Activated effector memory CD4-positive, alpha-beta T cell treated with Interleukin-2 at 50 U/mL for 16 hours (primary cell): ENCODE results near the gene RNF126.

Experiments
- DNase-seq: peaks from one replicate; pipeline ENCODE4 v3.0.0-alpha.2; 2020

Gene RNF126

DNA sequence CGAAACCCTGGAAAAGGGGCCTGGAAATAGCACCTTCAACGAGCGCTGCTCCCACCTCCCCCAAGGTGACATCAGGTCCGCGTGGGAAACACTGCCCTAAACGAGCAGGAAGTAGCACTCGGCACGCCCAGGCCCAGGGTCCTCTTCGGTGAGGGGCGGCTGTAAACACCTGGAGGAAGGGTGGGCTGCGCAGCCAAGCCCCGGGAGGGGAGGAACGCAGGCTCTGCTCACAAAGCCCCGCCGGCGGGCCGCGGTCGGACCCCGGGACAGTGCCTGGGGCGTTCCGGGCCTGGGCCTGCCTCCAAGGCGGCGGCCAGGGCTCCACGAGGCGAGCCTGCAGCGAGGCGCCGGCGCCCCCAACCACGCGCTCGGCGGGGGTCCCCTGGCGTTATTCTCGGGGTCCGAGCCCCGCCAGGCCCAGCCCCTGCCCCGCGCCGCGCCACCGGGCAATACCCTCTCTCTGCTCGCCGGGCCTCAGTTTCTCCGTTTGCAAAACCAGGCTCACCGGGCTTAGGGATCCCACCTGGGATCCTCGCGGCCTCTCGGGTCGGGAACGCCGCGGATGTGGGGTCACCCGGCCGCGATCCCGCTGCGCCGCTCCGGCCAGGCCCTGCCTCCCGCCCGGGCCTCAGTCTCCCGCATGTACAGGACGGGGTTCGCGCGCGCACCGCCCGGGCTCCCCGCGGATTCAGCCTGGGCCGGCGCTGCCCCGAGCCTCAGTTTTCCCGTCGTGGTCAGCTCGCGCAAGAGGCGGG lies 630 bp downstream of the RNF126 start:
- peak; percentile 68 for DNase-seq

DNA sequence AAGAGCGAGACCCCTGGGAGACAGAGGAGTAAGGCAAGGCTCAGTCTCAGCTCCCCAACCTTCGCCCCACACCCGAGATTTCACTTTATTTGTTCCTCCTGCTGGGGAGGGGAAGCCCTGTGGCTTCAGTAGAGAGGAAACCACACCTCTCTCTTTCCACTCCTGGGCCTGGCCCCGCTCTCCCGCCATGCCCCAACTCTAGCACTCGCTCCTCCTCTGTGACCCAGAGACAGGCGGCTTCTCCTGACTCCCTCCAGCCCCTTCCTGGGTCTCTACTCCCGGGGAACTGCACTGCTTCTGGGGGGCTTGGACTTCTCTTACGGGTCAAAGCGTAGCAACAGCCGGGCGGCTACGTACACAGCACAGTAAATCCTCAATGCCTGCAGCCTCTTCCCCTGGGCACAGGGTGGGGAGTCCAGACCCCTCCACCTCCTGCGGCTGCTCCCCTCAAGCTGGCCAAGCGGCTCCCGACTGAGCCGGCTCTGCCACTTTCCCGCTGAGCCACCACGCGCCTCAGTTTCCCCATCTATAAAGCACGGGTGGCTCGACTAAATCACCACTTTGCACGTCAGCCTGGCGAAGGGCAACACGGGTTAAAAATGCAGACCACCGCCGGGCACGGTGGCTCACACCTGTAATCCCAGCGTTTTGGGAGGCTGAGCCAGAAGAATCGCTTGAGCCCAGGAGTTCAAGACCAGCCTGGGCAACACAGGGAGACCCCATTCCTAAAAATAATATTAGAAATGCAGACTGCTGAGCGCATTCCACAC lies 1.4 kb downstream of the RNF126 start:
- DNase-seq = peak; percentile 64

DNA sequence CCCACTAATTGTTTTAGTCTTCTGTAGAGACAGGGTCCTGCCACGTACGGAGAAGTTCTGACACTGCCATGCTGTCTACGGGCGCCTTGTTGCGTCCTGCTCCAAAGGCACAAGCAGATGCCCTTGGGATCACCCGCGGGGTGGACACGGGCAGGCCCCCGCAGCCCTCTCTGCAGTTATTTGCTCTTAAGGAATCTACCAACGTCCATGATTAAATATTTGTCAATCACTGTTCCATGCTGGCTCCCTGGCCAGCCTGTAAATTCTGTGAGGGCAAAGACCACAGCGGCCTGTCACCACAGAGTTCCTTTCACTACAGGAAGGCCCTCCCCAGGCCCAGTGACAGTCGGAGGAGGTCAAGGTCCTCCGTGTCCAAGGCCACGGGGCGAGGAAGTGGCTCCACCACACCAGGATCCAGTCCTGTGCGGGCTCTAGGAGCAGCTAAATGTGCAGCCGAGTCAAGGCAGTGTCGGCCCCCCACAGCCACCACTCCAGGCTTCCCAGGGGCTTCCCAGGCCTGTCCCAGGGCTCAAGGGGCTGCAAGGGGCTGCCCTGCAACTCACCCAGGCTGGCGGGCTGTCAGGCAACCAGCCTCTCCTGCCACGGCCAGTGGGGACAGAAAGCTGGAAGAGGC lies 2.1 kb downstream of the RNF126 start:
- DNase-seq = no peak

DNA sequence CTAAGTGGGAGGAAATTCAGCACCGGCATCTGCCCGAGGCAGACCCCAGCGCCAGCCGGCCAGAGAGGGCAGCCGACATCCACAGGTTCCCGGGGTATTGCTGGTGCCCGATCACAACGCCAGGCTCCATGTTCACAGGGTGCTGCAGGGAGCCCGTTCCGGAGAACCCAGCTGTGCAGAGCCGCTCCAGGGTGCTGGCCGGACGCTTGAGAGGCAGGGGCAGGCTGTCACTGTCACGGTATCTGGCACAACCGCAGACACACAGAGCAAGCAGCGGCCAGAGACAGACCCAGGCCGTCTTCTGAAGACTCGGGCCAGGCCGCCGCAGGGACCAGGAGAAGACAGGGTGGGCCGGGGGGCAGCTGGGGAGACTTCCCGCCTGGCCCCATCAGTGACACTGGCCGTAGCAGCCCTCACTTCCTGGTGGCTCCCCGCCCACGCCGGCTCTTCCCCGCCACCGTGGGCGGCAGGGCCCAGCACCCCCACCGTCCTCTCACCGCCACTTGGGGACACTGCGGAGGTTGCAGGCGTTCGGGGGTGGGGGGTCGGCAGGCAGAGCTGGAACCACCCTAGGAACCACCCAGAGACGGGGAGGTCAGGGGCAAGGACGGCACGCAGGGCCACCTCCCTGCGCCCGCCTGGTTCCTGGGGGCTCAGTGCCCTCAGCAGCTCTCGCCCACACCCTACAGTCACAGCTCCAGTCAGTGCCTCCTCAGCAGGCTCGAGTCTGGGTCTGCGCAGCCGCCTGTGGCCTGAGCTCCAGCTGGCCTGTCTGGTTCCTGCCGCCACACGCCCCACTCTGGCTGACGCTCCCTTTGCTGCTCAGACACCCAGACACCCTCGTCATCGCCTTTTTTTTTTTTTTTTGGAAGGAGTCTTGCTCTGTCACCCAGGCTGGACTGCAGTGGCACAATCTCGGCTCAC lies 3.8 kb downstream of the RNF126 start:
- DNase-seq = peak; percentile 38

DNA sequence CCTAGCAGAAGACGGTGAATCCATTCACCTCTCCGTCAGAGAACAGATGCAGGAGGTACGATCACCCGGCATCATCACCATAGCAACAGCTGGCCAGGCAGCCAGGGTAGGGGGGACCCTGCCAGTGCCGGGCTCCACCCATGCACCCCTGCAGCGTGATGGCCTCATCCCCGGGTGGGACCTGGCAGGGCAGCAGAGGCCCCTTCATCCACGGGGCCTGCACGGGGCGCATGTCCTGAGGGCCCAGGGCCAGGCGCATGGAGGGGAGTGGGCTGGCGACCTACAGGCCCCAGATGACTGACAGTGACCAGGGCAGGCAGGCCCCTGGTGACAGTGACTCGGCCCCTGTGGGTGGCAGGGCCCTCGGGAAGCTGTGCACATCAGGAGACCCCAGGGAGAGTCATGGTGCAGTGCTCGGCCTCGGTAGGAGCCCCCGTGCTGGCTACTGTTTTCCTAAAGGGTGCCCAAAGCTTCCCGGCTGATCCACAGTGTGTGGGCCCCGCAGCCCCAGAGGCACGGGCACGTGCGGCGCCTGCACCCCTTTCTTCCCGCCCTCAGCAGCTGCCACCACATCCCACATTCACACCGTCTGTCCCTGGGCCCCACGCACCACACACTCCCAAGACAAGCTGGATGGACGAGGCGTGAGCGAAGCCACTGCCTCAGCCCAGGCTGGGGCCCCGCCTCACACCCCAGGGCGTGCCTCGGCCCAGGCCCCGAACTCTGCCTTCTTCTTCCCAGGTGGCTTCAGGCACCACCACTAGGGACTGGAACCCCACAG lies 4.8 kb downstream of the RNF126 start:
- DNase-seq = no peak

DNA sequence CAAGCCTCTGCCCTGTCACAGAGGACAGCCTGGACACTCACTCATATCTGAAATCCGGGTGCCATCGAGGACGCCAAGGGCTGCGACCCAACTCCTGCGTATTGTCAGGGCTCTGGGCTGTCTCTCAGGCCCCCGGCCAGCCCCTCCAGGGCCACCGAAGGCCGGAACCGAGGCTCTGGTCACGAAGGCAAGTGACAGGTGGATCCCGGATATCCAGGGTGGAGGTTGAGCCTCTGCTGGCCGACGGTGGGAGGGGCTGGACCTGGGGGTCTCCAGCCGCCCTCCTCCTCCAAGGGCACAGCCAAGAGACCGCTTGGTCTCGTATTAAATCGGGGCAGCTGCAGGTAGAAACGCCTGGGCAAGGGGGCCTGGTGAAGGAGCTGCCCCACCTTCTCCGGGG lies 5.4 kb downstream of the RNF126 start:
- no peak for DNase-seq

DNA sequence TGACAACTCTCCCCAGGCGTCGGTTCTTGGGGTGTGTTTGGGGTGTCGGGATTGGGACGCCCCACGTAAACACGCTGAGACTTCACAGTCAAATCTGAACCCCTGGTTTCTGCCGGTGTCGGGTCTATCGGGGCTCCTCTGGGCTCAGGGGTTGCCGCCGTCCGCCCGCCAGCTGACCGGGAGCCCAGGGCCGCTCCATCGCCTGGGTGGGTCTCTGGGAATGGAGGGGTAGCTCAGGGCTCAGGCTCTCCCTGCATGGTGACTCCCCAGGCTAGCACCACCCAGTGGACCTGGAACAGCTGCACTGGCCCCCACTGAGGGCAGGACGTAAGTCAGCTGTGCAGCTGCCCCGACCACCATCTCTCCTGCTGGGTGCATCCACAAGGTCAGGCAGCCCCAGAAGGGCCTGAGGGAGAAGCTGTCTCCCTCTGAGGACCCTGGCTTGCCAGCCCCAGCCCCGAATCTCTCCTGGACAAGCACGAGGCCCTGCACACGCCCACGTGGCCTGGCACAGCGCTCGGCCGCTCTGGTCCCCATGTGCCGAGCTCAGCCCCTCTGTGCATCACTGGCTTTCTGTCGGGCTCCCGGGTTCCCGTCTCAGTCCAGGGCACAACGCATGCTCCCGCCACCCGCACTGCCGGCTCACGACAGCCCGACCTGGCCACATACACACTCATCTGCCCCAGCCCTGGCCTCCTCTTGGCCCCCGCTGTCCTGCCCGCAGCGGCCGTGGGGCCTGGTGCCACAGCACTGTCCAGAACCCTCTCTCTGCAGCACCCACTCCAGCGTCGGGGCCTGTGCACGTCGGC lies 6.1 kb downstream of the RNF126 start:
- DNase-seq = no peak

DNA sequence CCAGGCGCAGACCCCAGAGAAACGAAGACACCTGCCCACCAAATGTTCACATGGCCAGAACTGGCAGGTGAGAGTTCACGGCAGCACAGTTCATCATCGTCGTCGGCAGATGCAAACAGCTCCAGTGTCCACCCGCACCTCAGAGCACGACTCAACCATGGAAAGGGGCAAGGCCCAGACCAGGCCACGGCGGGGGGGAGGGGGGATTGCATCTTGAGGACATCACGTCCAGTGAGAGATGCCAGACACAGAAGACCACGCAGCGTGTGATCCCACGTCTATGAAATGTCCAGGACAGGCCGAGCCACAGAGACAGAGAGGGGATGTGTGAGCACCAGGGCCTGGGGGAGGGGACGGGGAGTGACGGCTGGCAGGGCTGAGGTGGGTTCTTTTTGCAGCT lies 7.3 kb downstream of the RNF126 start:
- DNase-seq = no peak

DNA sequence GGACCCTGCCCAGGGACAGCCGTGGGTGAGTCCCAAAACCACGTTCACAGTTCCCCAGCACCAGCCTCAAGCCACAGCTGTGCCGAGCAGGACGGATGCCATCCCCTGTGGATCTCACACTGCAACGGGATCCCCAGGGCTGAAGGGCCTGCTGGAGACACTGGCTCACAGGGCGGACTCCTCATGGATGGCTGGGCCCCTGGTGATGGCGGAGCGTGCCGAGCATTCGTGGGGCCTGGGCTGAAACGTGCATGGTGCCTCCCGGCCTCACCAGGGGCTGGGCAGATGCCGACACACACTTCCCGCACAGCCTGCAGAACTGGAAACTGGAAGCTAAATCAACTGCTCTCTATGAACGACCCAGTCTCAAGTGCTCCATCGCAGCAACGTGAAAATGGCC lies 9.6 kb downstream of the RNF126 start:
- DNase-seq = no peak

DNA sequence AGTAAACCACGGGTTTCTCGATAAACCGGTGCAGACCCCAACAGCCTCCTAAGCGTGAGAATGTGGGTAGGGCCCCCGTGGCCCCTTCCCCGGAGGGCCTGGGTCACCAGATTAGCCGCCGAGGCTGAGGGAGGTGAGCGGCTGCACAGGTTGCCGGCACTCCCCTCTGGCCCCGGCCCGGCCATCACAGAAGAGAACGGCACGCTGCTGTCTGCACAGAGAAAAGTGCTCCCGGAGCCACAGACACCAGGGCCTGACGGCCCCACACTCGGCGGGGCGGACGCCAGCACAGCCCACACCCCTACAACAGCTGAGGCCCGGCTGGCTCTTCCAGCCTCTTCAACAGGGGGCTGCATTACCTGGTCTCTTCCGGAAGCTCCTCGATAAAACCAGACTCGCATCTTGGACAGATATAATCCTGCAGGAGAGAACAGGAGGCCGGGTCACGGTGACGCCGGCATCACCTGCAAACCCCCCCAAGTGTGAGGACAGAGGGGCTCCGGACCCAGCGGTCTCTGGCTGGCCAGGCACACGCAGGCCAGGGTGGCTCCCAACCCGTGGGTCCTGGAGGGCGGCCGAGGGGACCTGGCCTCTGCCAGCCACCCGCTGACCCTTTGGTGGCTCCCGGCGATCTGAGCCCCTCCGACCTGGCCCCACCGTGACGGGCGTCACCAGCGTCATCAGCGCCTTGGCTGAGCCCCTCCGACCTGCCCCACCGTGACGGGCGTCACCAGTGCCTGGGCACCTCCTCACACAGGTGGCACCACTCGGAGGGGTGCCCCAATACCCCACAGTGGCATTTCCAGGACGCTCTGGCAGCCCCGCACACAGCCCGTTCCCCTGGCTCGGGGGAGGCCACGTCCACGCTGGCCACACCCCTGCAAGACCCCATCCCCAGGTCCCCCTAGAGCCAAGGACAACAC lies 10.3 kb downstream of the RNF126 start:
- no peak for DNase-seq

DNA sequence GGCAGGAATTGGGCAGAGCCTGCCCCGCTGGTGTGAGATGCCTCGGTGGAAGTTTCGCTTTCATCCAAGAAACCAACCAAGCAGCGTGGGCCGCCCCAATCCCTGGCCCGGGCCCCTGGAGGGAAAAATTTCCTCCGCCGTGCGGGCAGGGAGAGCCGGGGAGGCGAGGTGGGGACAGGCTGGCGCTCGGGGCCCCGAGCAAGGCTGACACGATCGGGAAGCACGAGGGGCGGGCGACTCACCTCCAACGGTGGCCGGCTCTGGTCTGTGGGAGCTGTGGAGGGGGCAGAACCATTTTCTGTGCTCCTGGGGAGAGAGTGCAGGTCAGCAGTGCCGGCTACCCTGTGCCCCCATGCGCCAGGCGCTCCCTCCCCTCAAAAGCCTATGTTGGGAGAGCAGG lies 11.0 kb downstream of the RNF126 start:
- no peak for DNase-seq

DNA sequence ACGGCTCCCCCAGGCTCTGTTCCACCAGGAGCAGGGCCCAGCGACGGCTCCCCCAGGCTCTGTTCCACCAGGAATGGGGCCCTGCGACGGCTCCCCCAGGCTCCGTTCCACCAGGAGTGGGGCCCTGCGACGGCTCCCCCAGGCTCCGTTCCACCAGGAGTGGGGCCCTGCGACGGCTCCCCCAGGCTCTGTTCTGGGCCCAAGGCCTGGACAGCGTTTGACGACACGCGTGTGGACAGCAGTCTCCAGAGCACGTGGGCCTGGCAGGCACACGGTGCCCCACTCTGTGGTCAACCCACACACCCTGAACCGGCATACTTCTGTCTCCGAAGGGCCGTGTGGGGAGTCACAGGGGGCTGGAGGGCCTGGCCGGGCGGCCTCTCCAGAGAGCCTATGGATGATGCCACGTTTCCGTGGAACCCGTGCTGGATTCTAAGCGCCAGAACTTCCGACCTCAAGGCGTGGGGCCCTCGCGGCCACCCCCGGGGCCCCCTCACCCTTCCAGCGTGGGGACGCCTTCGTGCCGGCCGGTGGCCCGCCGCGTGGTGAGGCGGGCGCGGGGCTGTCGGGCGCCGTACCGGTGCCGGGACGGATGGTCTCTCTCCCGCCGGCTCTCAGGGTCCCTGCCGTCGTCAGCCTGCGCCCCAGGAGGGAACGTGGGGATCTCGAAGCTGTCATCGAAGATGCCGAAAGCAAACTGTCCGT lies 11.7 kb downstream of the RNF126 start:
- no peak for DNase-seq

DNA sequence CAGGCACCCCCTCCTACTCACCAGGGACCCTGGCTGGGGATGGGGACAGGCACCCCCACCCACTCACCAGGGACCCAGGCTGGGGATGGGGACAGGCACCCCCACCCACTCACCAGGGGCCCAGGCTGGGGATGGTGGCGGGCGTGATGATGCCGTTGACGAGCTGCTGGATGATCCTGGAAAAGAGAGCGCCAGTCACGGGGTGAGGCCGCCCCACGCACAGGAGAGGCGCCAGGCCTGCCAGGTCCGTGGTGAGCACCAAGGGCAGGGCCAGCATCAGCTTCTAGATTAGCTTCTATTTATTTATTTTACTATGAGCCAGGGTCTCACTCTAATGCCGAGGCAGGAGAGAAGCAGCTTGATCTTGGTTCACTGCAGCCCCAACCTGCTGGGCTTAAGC lies 12.9 kb downstream of the RNF126 start:
- DNase-seq = no peak

DNA sequence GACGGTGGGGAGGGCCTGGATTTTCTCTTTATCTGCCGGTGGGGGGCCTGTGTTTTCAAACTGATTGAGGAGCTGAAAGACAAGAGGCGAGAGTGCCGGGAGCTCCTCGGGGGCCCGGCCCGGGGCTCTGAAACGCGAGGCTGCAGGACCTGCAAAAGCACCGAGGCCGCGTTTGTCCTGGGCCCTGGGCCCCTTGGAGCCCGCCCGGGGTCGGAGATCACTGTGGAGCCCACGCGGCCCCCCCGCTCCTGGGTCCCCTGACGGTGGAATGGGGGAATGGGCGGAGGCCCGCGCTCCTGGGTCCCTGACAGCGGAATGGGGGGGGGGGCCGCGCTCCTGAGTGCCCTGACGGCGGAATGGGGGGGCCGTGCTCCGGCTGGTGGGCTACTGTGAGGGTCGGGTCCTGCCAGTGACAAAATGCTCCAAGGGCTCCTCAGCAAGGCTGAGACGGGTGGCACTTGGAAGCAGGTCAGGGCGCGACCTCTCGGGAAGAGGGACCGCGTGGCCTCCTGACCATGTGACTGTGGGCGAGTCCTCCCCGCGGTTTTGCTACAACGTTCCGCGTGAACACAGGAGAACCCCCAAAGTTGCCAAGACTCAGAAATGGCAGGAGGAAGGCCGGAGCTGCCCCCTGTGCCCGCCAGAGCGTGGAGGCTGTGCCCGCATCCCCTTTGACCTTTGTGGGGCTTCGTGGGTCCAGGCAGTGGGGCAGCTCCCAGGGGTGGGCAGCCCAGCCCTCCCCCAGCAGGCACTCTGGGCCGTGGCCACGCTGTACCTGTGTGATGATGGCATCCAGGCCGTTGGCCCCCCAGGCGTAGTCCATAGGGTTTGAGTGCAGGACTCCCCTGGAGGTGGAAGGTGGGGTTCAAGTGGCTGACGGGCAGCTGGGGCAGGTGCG lies 13.9 kb downstream of the RNF126 start:
- DNase-seq = no peak

DNA sequence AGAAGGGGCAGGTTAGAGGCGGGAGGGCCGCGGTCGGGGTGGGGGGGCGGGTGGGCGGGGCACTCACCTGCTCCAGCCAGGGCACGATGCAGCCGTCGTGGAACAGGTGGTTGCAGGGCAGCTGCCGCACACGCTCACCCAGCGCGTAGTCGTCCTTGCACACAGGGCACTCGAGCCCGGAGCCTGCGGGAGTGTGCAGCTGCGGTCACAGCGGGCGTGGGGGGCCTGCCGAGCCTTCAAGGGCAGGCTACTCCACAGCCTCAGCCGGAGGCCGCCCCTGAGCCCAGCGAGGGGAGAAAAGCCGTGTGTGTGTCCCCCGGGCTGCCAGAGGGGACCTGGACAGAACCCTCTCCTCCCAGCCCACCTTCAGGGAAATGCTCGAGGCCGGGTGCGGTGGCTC lies 14.7 kb downstream of the RNF126 start:
- DNase-seq = no peak

DNA sequence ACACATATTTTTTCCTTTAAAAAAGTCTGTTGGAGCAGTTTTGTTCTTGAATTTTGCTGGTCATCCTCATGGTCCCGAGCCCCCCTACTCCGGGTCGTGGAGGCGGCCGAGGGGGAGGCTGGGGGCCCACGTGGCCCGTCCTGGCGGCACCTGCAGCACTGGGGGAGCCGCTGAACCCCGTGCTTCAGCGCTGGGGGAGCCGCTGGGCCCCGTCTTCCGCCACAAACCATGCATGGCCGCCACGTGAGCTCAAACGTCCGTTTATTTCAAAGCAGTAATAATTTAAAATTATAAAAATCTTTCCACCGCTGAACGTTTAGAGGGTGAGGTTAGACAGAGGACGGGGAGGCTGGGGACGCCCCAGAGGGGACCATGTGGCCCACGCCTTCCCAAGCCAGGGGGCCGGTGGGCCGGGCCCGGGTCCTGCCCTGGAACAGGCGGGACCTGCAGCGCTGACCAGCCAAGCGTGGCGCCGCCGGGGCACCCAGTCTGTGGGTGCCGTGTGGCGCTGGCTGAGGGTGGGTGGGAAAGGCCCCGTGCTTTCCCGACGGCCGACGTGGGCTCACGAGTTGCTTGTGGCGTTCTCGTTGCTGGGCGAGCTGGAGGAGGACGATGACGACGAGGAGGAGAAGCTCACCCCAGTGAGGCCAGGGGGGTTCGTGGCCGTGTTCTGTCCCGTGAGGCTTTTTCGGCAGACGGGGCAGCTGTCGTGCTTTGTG lies 15.3 kb downstream of the RNF126 start:
- DNase-seq = no peak

DNA sequence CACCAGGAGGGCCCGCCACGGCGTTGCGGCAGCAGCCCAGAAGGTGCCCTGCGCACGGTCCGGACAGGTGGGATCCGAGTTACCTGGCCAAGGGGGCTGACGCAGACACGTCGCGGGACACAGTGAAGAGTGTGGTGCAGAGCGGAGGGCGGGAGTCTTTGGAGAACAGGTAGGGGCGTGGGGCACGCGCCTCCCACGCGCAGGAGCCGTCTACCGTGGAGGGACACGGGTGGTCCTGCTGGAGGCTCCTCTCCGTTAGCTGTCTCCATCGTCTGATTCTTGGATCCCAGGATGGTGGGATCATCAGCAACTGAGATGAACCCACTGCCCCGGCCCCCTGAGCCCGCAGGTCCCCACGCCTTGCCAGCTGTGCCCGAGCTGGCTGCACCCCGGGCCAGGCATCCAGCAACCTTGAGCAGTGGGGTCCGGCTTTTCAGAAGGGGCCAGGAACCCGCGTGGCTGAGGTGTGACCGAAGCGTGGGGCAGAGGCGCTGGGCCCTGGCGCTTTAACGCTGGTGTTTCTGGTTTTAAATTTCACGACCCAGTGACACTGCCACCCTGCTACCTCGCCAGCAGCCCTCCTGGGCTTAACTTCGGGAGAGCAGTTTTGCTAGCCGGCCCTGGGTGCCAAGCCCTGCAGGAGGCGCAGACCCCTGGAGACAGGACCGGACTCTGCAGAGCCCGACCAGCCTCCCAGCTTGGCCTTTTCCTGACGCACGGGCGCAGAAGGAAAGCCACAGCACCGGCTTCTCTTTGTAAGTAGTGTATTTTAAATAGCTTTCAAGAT lies 16.0 kb downstream of the RNF126 start:
- no peak for DNase-seq
